Activated CD8-positive, alpha-beta T cell treated with anti-CD3 and anti-CD28 coated beads for 36 hours (primary cell): ENCODE results near the gene HSPG2. TPM values are rescaled to one million over a fixed set of nuclear protein-coding genes. Genes with fewer than 3 reads are reported as not detected.

ENCODE experiments used
- ATAC-seq: fragments of 200-7000 bp; cut with Tn5 transposase; one replicate; pipeline ENCODE4 v1.10.0; 2021; ENCODE audit warnings: mild to moderate bottlenecking, moderate library complexity
- CTCF ChIA-PET: fragments of 350-600 bp; sonication (Branson Sonifier 250); formaldehyde crosslinking; loops from one replicate; lab custom pipeline; 2021; ENCODE audit warnings: antibody characterized with exemption; lab: Charles Lee
- POLR2A ChIA-PET: fragments of 350-600 bp; sonication (Branson Sonifier 250); formaldehyde crosslinking; loops from one replicate; lab custom pipeline; 2021; ENCODE audit warnings: antibody characterized with exemption; lab: Charles Lee
- DNase-seq: peaks from one replicate; pipeline ENCODE4 v3.0.0-alpha.2; 2020
- H3K27ac Mint-ChIP-seq: one replicate; pipeline ENCODE4 v1.8.0; 2021; ENCODE audit warnings: mild to moderate bottlenecking, mixed read lengths
- H3K27me3 Mint-ChIP-seq: one replicate; pipeline ENCODE4 v1.8.0; 2021; ENCODE audit warnings: mixed read lengths
- H3K36me3 Mint-ChIP-seq: one replicate; pipeline ENCODE4 v1.8.0; 2021; ENCODE audit warnings: low read depth, mixed read lengths
- H3K4me1 Mint-ChIP-seq: one replicate; pipeline ENCODE4 v1.8.0; 2021; ENCODE audit warnings: low read depth, mixed read lengths
- H3K4me3 Mint-ChIP-seq: one replicate; pipeline ENCODE4 v1.8.0; 2021; ENCODE audit warnings: mild to moderate bottlenecking, moderate library complexity, mixed read lengths
- H3K9me3 Mint-ChIP-seq: one replicate; pipeline ENCODE4 v1.8.0; 2021; ENCODE audit warnings: mixed read lengths
- intact Hi-C: fragments of 100-400 bp; cut with micrococcal nuclease; formaldehyde crosslinking; loops from one replicate; pipeline ENCODE4 v1.10.0; 2022
- total RNA-seq, 2 experiments: library from RNA; stranded (reverse); gene quantifications; one replicate each; pipeline ENCODE4 v1.2.3, GENCODE V29; 2021
- TF ChIP-seq, protein P1 (sequence below): fragments of 200-600 bp; IDR thresholded peaks from one replicate; pipeline ENCODE4 v1.8.0; 2022; ENCODE audit warnings: antibody characterized with exemption, mild to moderate bottlenecking

HSPG2 gene
- total RNA-seq, 2 experiments from 2014 or later = 52.1 to 59.0 TPM

DNA sequence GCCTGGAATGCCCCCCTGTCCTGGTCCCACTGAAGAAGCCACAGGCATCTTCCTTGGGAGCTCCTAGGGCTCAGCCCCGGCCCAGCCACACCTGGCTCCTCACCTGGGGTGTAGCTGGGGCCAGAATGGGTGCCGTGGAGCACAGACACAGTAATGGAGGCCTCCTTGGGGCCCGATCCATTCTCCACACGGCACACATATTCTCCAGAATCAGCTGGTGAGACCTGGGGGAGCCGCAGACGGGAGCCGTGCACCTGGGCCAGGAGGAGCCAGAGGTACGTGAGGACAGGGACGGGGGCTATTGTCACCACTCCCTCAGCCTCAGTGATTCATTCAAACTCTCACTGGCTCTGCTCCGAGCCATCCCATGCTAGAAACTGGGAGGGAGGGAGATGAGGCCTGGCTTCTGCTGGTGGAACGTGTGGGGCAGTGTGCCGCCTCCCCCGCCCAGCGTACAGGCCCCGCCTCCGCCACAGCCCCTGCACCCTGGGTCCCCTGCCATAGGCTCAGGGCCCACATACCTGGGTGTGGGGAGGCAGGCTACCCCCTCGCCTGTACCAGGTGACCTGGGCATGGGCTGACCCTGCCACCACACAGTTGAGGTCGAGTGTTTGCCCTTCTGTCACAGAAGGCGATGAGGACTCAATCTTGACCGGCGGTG is 82.9 kb downstream of the HSPG2 start:
- DNase-seq (no peak), ATAC-seq (no peak)
- Mint-ChIP-seq H3K9me3 (no peaks in the 10 kb centered on the region), H3K27me3 (no peaks in the 10 kb centered on the region), H3K4me3 (no peak overlapping the region), H3K36me3 (no peaks in the 10 kb centered on the region), H3K27ac (no peak overlapping the region), H3K4me1 (no peaks in the 10 kb centered on the region)
- TF ChIP-seq, protein P1, sequence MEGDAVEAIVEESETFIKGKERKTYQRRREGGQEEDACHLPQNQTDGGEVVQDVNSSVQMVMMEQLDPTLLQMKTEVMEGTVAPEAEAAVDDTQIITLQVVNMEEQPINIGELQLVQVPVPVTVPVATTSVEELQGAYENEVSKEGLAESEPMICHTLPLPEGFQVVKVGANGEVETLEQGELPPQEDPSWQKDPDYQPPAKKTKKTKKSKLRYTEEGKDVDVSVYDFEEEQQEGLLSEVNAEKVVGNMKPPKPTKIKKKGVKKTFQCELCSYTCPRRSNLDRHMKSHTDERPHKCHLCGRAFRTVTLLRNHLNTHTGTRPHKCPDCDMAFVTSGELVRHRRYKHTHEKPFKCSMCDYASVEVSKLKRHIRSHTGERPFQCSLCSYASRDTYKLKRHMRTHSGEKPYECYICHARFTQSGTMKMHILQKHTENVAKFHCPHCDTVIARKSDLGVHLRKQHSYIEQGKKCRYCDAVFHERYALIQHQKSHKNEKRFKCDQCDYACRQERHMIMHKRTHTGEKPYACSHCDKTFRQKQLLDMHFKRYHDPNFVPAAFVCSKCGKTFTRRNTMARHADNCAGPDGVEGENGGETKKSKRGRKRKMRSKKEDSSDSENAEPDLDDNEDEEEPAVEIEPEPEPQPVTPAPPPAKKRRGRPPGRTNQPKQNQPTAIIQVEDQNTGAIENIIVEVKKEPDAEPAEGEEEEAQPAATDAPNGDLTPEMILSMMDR = no peak
- ChIA-PET CTCF (no interaction called here), POLR2A (no interaction called here)
- intact Hi-C loops = no loop called here

DNA sequence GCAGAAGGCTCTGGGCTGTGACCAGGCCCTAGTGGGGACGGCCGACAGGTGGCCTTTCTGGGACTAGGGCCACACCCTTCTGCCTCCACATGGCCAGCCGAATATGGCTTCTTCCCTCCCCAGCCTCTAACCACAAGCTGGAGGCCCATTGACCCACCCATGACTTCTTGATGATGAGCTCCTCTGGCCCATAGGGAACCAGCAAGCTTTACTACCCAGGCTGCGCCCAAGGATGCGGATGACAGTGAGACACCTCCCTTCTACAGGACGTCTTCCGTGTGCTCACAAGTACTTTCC is 84.0 kb downstream of the HSPG2 start:
- no peak for ATAC-seq
- Mint-ChIP-seq H3K27ac (no peak overlapping the region), H3K4me1 (no peaks in the 10 kb centered on the region), H3K4me3 (no peak overlapping the region), H3K36me3 (no peaks in the 10 kb centered on the region), H3K9me3 (no peaks in the 10 kb centered on the region), H3K27me3 (no peaks in the 10 kb centered on the region)
- ChIA-PET POLR2A (no interaction called here), CTCF (no interaction called here)
- TF ChIP-seq, protein P1 = no peak
- intact Hi-C loops = no loop called here
- DNase-seq = no peak

DNA sequence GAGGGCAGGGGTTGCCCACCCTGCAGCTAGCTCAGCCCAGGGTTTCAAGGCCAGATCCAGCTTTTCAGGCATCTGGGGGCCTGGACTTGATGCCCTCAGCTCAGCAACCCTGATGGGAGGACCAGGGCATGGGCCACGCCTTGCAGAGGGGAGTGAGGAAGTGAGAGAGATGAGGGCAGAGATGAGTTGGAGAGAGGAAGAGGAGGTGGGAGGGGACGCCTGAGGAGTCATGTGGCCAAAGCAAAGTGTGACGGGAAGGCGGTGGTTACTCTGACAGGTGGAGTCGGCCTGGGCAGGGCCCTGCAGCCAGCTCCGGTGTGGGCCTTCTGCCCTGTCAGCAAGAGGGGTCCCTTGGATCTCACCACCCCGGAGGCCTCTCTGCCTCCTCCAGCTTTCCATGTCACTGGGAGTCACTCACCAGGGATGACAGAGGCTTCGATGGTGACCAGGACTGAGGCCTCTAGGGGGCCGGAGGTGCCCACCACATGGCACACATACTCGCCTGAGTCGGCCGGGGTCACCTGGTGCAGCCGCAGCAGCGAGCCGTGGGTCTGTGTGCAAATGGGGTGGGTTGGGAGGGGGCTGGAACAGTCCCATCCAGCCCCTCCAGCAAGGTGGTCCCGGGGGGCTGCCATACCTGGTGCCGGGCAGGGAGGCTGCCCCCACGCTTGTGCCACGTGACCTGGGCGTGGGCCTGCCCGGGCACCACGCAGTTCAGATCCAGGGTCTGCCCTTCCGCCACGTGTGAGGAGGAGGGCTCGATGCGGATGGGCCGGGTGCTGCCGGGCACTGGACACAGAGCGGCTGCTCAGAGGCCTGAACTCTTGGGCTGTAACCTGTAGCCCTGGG is 84.6 kb downstream of the HSPG2 start:
- H3K27me3 Mint-ChIP-seq = no peaks in the 10 kb centered on the region
- ChIA-PET CTCF (no interaction called here), POLR2A (no interaction called here)
- no peaks in the 10 kb centered on the region for H3K36me3 Mint-ChIP-seq
- H3K4me3 Mint-ChIP-seq = no peak overlapping the region
- H3K4me1 Mint-ChIP-seq = no peaks in the 10 kb centered on the region
- intact Hi-C loops = no loop called here
- TF ChIP-seq, protein P1 = no peak
- no peaks in the 10 kb centered on the region for H3K9me3 Mint-ChIP-seq
- ATAC-seq (peak; percentile 42), DNase-seq (no peak)
- H3K27ac Mint-ChIP-seq = no peak overlapping the region

DNA sequence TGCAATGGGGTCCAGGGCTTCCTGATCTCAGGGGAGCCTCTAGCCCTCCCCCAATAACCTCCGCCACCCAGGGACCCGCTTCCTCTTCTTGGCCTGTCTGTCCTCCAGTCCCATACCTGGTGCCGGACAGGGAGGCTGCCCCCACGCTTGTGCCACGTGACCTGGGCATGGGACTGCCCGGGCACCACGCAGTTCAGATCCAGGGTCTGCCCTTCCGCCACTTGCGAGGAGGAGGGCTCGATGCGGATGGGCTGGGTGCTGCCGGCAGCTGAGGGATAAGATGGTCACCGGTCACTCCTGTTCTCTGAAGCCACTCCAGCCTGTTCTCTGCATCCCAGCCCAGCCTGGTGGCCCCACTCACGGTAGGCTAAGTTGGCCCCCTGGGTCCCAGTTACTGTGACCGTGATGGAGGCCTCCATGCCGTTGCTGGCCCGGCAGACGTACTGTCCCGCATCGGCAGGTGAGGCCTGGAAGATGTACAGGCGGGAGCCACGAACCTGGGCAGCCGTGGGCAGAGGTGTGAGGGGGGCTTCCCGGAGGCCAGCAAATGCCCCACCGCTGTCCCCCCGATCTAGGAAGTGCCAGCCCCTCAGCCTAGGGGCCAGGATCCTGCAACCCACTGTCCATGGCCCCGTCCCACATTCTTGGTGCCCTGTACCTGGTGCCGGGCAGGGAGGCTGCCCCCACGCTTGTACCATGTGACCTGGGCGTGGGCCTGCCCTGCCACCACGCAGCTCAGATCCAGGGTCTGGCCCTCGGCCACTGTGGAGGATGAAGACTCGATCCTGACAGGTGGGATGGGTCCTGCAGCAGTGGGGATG is 85.5 kb downstream of the HSPG2 start:
- DNase-seq (no peak), ATAC-seq (no peak)
- Mint-ChIP-seq H3K27me3 (no peaks in the 10 kb centered on the region), H3K4me3 (no peak overlapping the region), H3K4me1 (no peaks in the 10 kb centered on the region), H3K9me3 (no peaks in the 10 kb centered on the region), H3K36me3 (no peaks in the 10 kb centered on the region), H3K27ac (no peak overlapping the region)
- TF ChIP-seq, protein P1 = no peak
- CTCF ChIA-PET = no interaction called here
- intact Hi-C loops = no loop called here
- POLR2A ChIA-PET = no interaction called here
